Heart right ventricle (tissue), 16 donors: Measurements from ENCODE around the gene C2. TPM values are rescaled to one million over a fixed set of nuclear protein-coding genes. Genes with fewer than 3 reads are reported as not detected.

ENCODE experiments used
- ATAC-seq, 8 donors: fragments of 200-7000 bp; cut with Tn5 transposase; one replicate each; pipeline ENCODE4 v1.9.1; 2020; ENCODE audit warnings: mild to moderate bottlenecking in 8 of 8, moderate library complexity in 8 of 8, moderate number of reproducible peaks in 1 of 8
- DNase-seq, 2 donors: peaks; one replicate each; pipeline ENCODE4 v3.0.0-alpha.2; 2020
- H3K27ac ChIP-seq, 10 donors: fragments of 200-600 bp; sonication (generic) in 2 of 10; one replicate each; pipeline versions ENCODE4 v1.5.0 to v1.8.0; 2020 to 2022; ENCODE audit warnings: mild to moderate bottlenecking in 3 of 10
- H3K27me3 ChIP-seq, 7 donors: fragments of 200-600 bp; one replicate each; pipeline ENCODE4 v1.8.0; 2021 to 2022; ENCODE audit warnings: mild to moderate bottlenecking in 2 of 7
- H3K36me3 ChIP-seq, 9 donors: fragments of 200-600 bp; sonication (generic) in 1 of 9; one replicate each; pipeline versions ENCODE4 v1.5.0 to v1.8.0; 2020 to 2022; ENCODE audit warnings: mild to moderate bottlenecking in 2 of 9
- H3K4me1 ChIP-seq, 9 donors: fragments of 200-600 bp; sonication (generic) in 1 of 9; one replicate each; pipeline versions ENCODE4 v1.5.0 to v1.8.0; 2020 to 2022; ENCODE audit warnings: mild to moderate bottlenecking in 4 of 9
- H3K4me3 ChIP-seq, 10 donors: fragments of 200-600 bp; sonication (generic) in 2 of 10; one replicate each; pipeline versions ENCODE4 v1.5.0 to v1.8.0; 2020 to 2022; ENCODE audit warnings: mild to moderate bottlenecking in 7 of 10, moderate library complexity in 2 of 10
- H3K9me3 ChIP-seq, 11 donors: fragments of 200-600 bp in 10 of 11; sonication (generic) in 2 of 11; one replicate each; pipeline versions ENCODE4 v1.5.0 to v1.8.0; 2013 to 2022; ENCODE audit warnings: mild to moderate bottlenecking in 2 of 11, control low read depth in 1 of 11, moderate library complexity in 1 of 11
- WGBS, 2 donors: extraction: QIAGEN DNeasy Blood & Tissue Kit; methylation state at CpG; one replicate each; pipeline ENCODE4 v1.1.7; 2013; ENCODE audit warnings: inconsistent platforms in 1 of 2; 5-methylcytosine and 5-hydroxymethylcytosine counted together
- intact Hi-C, 10 donors: fragments of 100-400 bp; cut with DNase I; formaldehyde crosslinking; loops; one replicate each; pipeline versions ENCODE4 v1.11.1 to v1.14.2; 2022
- polyA plus RNA-seq, 2 donors: library from polyadenylated mRNA; stranded (reverse); fragments of 200-250 nt; gene quantifications; one replicate each; pipeline ENCODE4 v1.2.3, GENCODE V29; 2013
- total RNA-seq, 10 donors: library from RNA; stranded (reverse); fragmentation: NEBNext Ultra II Directional in 3 of 10; extraction: Animal tissue kit (Norgen Biotek cat#: 25700) in 3 of 10; gene quantifications; one replicate each; pipeline versions ENCODE4 v1.2.1 to v1.2.4, GENCODE V29; 2021 to 2023
- TF ChIP-seq, protein P1 (sequence below), 9 donors: fragments of 200-600 bp; sonication (generic) in 2 of 9; IDR thresholded peaks; one replicate each; pipeline versions ENCODE4 v1.5.0 to v1.8.0; 2021 to 2022; ENCODE audit warnings: antibody characterized with exemption in 9 of 9, mild to moderate bottlenecking in 5 of 9, moderate library complexity in 1 of 9
- donor health status: Arrhythmogenic right ventricular cardiomyopathy.
- donor health status: ischemic (EF 13 %, LVEDD 7.1; RV severe dilation, severe dysfunction).
- donor health status: healthy with polysubstance abuse.
- donor health status: DM: no; HTN: yes; CAD: no.
- donor health status: DM: no; HTN: no; CAD: no.
- donor health status: ischemic (EF 25% LVEDD 6.9; RV normal size, moderate dysfunction).
- donor health status: ischemic (EF 25% LVEDD 5.7; RV mildly dilated, moderate dysfunction).
- donor health status: healthy.
- donor health status: DM: yes; HTN: yes; CAD: no.
- donor health status: Ischemic cardiomyopathy.
- donor health status: ischemic (EF 35%, LVEDD 5.7; RV mildly dilated, moderate dysfunction).
- donor health status: nonischemic (EF 11% LVEDD 7.7; RV severe dilation, severe dysfunction).
- donor health status: DM: yes; HTN: yes; CAD: no.
- donor health status: PGD.
- donor health status: ischemic (EF 29% LVEDD 5.4; RV normal size, mild dysfunction).
- donor health status: nonischemic (EF 23%, LVEDD 6.1; RV moderate dilation, normal function).

C2 gene
- total and polyA plus RNA-seq, 12 donors: 1.1 to 63.0 (median 3.7) TPM

DNA sequence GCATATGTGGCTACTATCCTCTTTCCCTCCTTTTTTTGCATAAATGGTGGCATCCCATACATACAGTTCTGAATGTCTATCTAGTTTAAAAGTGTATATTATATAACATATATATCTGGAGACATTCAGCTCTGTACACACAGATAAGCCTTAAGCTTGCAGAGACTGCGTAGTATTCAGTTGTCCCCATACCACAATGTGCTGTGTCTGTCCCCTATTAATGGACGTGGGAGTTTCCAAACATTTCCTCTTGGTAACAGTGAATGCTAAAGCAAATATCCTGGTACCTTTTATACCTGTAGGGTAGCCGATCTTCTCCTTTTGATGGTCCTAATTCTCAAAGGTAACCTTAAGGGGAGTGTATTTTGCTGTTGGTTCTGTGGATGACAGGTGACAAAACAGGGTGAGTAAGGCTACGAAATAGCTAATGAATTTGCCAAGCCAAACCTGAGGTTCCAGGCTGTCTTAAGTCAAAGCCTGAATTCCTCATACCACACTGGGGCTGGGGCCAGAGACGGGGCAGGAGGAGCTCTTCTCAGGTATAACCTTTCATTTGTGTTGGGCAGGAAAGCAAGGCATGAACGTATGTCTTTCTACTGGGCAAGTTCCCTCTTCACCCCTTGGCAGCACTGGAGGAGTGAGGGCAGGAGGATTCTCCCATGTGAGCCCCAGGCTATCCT, 7.8 kb upstream of the C2 start:
- Histone ChIP-seq H3K27me3 (no peaks in the 10 kb centered on the region), H3K36me3 (no peaks in the 10 kb centered on the region), H3K4me1 (no peaks in the 10 kb centered on the region), H3K27ac (no peak overlapping the region), H3K4me3 (no peak overlapping the region), H3K9me3 (no peaks in the 10 kb centered on the region)
- WGBS, 2 donors: 82 to 87% methylated on average over 6 of the region's 6 CpGs
- intact Hi-C loops: no loop called here
- TF ChIP-seq, protein P1, sequence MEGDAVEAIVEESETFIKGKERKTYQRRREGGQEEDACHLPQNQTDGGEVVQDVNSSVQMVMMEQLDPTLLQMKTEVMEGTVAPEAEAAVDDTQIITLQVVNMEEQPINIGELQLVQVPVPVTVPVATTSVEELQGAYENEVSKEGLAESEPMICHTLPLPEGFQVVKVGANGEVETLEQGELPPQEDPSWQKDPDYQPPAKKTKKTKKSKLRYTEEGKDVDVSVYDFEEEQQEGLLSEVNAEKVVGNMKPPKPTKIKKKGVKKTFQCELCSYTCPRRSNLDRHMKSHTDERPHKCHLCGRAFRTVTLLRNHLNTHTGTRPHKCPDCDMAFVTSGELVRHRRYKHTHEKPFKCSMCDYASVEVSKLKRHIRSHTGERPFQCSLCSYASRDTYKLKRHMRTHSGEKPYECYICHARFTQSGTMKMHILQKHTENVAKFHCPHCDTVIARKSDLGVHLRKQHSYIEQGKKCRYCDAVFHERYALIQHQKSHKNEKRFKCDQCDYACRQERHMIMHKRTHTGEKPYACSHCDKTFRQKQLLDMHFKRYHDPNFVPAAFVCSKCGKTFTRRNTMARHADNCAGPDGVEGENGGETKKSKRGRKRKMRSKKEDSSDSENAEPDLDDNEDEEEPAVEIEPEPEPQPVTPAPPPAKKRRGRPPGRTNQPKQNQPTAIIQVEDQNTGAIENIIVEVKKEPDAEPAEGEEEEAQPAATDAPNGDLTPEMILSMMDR (IDR thresholded peaks at IDR 0.05): no peak
- ATAC-seq (no peak), DNase-seq (no peak)

DNA sequence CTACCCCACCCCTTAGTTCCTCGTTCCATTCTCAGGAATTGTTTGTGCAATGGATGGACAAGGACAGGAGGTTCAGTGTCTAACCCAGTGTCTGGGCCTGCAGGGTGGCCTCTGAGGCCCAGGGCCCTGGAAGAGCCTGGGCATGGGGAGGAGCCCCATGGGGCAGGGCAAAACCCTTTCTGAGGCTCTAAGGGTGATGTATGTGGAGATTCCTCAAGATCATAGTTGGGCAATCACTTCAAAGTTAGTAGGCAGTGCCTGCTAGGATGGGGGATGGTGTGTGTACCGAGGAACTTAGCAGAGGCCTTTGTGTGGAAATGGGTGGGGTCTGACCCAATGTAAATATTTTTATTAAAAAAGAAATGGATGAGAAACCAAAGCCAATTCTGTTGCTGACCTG, 6.7 kb upstream of the C2 start:
- H3K27ac ChIP-seq: no peak overlapping the region
- H3K4me3 ChIP-seq: no peak overlapping the region
- DNase-seq (no peak), ATAC-seq (no peak)
- H3K4me1 ChIP-seq: no peaks in the 10 kb centered on the region
- TF ChIP-seq, protein P1 (IDR thresholded peaks at IDR 0.05): no peak
- H3K27me3 ChIP-seq: no peaks in the 10 kb centered on the region
- no peaks in the 10 kb centered on the region for H3K9me3 ChIP-seq
- intact Hi-C loops: no loop called here
- 79 to 81% methylated on average over 2 of the region's 2 CpGs for WGBS, 2 donors
- no peaks in the 10 kb centered on the region for H3K36me3 ChIP-seq

DNA sequence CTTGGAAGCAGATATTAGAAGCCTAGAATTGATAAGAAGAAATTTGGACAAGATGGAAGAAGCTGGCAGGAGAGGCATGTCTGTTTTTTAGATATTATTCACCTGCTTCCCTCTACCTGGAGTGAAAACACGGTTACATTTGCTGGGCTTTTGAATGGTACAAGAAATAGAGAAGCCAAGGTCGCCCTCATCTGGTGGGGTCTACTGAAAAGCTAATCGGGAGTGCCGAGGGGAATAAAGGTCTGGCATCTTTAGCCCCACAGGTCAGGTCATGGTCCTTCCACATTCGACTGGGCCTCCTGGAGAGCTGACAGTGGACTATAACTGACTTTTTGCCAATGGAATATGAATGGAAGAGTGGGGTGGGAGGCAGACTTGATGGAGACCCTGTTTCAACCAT, 4.6 kb upstream of the C2 start:
- WGBS, 2 donors: 10 to 11% methylated on average over 5 of the region's 5 CpGs
- intact Hi-C loops: no loop called here
- H3K4me1 ChIP-seq: peaks cover 0 to 10% (median 0%) of the 10 kb centered on the region in 9 donors
- no peak overlapping the region for H3K4me3 ChIP-seq
- TF ChIP-seq, protein P1 (IDR thresholded peaks at IDR 0.05): peak in 3 of 9 donors; percentile 20 to 24 (median 24)
- H3K9me3 ChIP-seq: no peaks in the 10 kb centered on the region
- H3K27me3 ChIP-seq: no peaks in the 10 kb centered on the region
- no peaks in the 10 kb centered on the region for H3K36me3 ChIP-seq
- DNase-seq: no peak
- H3K27ac ChIP-seq: no peak overlapping the region
- no peak for ATAC-seq

DNA sequence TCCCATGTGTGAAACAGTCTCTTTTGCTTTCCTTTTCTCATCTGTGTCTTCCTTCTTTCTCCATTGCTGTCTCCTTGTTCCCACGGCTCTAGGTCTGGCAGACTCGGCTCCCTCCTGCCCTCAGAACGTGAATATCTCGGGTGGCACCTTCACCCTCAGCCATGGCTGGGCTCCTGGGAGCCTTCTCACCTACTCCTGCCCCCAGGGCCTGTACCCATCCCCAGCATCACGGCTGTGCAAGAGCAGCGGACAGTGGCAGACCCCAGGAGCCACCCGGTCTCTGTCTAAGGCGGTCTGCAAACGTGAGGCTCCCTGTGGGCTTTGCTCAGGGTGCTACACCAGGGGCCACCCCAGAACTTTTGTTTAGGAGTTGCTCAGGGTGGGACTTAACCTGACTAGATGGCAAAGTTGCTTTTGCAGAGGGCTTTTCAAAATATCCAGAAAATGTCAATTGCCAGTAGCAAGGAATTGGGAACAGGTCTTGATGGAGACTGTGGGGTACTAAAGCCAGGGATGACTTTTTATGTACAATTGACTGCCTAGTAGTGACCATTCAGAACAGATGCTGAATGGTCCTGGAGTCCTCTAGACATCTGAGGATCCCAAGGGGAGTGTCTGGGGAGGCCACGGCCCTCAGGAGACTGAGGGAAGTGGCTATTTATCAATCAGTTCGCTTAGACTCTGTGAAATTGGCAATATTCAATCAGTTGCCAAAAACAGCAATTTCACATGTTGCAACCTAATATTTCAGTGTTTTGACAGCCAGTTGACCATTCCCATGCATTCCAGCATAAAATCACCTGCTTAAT, 550 bp downstream of the C2 start:
- intact Hi-C loops: no loop called here
- H3K4me3 ChIP-seq: peak overlapping the region in 7 of 10 donors; percentile 1 to 52 (median 37)
- peak overlapping the region in 2 of 10 donors; percentile 29 to 79 for H3K27ac ChIP-seq
- ATAC-seq (peak in 1 of 8 donors; percentile 15), DNase-seq (no peak)
- H3K36me3 ChIP-seq: no peaks in the 10 kb centered on the region
- TF ChIP-seq, protein P1 (IDR thresholded peaks at IDR 0.05): no peak
- H3K4me1 ChIP-seq: peaks cover 0 to 22% (median 0%) of the 10 kb centered on the region in 9 donors
- H3K9me3 ChIP-seq: no peaks in the 10 kb centered on the region
- 71 to 75% methylated on average over 11 of the region's 11 CpGs for WGBS, 2 donors
- H3K27me3 ChIP-seq: no peaks in the 10 kb centered on the region
